H9 (cell line): ENCODE measurements around the gene TYK2. TPM values are rescaled to one million over a fixed set of nuclear protein-coding genes. Genes with fewer than 3 reads are reported as not detected.

ENCODE experiments used
- DNase-seq: peaks from one replicate; pipeline ENCODE4 v3.0.0-alpha.2; 2017
- H2AFZ ChIP-seq: one replicate; pipeline ENCODE4 v1.6.1; 2013; ENCODE audit warnings: mild to moderate bottlenecking, low read length, control low read depth, moderate library complexity
- H2AK5ac ChIP-seq: 2 replicates; pipeline ENCODE4 v1.6.1; 2013; ENCODE audit warnings: low read length, control low read depth, mixed read lengths; ENCODE audit not compliant: insufficient read length
- H2BK120ac ChIP-seq: one replicate; pipeline ENCODE4 v1.6.1; 2013; ENCODE audit warnings: low read depth, mild to moderate bottlenecking, low read length, control low read depth, inconsistent platforms; ENCODE audit not compliant: poor library complexity, severe bottlenecking
- H2BK12ac ChIP-seq: 2 replicates; pipeline ENCODE4 v1.6.1; 2013; ENCODE audit warnings: low read length, control low read depth, mixed read lengths, low read depth; ENCODE audit not compliant: insufficient read length
- H2BK15ac ChIP-seq: 2 replicates; pipeline ENCODE4 v1.6.1; 2013; ENCODE audit warnings: low read depth, low read length, control low read depth
- H2BK20ac ChIP-seq: one replicate; pipeline ENCODE4 v1.6.1; 2013; ENCODE audit warnings: low read depth, mild to moderate bottlenecking, low read length, control low read depth, inconsistent platforms; ENCODE audit not compliant: poor library complexity, severe bottlenecking
- H2BK5ac ChIP-seq: 2 replicates; pipeline ENCODE4 v1.6.1; 2013; ENCODE audit warnings: low read length, control low read depth, mixed read lengths; ENCODE audit not compliant: insufficient read length
- H3K14ac ChIP-seq: 2 replicates; pipeline ENCODE4 v1.6.1; 2013; ENCODE audit warnings: low read length, control low read depth; ENCODE audit not compliant: insufficient read depth
- H3K18ac ChIP-seq: 2 replicates; pipeline ENCODE4 v1.6.1; 2013; ENCODE audit warnings: low read depth, mild to moderate bottlenecking, mixed read lengths, low read length, control low read depth; ENCODE audit not compliant: insufficient read length
- H3K23ac ChIP-seq: 2 replicates; pipeline ENCODE4 v1.6.1; 2013; ENCODE audit warnings: low read length, control low read depth, mixed read lengths, low read depth; ENCODE audit not compliant: insufficient read length
- H3K23me2 ChIP-seq: 2 replicates; pipeline ENCODE4 v1.6.1; 2013; ENCODE audit warnings: low read depth, mild to moderate bottlenecking, mixed read lengths, low read length, control low read depth; ENCODE audit not compliant: insufficient read length, poor library complexity, severe bottlenecking
- H3K27ac ChIP-seq: 2 replicates; pipeline ENCODE4 v1.5.1; 2013; ENCODE audit warnings: low read length, control low read depth, mixed read lengths, low read depth; ENCODE audit not compliant: insufficient read length
- H3K27me3 ChIP-seq: 2 replicates; pipeline ENCODE4 v1.6.1; 2013; ENCODE audit warnings: low read length, control low read depth, inconsistent platforms; ENCODE audit not compliant: insufficient read depth
- H3K4ac ChIP-seq: 2 replicates; pipeline ENCODE4 v1.6.1; 2013; ENCODE audit warnings: low read depth, mild to moderate bottlenecking, control low read depth, inconsistent platforms, low read length, moderate library complexity
- H3K4me1 ChIP-seq: 2 replicates; pipeline ENCODE4 v1.6.1; 2013; ENCODE audit warnings: low read length, control low read depth, inconsistent platforms; ENCODE audit not compliant: insufficient read depth
- H3K4me2 ChIP-seq: 2 replicates; pipeline ENCODE4 v1.6.1; 2013; ENCODE audit warnings: low read length, control low read depth, mixed read lengths; ENCODE audit not compliant: insufficient read length, insufficient read depth
- H3K56ac ChIP-seq: 2 replicates; pipeline ENCODE4 v1.6.1; 2013; ENCODE audit warnings: low read depth, mild to moderate bottlenecking, mixed read lengths, low read length, control low read depth; ENCODE audit not compliant: insufficient read length
- H3K79me1 ChIP-seq: 2 replicates; pipeline ENCODE4 v1.6.1; 2013; ENCODE audit warnings: low read depth, mild to moderate bottlenecking, moderate library complexity, low read length, control low read depth, inconsistent platforms; ENCODE audit not compliant: insufficient read depth, poor library complexity, severe bottlenecking
- H3K79me2 ChIP-seq: 2 replicates; pipeline ENCODE4 v1.6.1; 2013; ENCODE audit warnings: low read length, control low read depth, inconsistent platforms; ENCODE audit not compliant: insufficient read depth
- H3K9ac ChIP-seq: 2 replicates; pipeline ENCODE4 v1.6.1; 2013; ENCODE audit warnings: low read length, control low read depth, mixed read lengths; ENCODE audit not compliant: insufficient read length; ENCODE audit errors: extremely low read depth
- H3K9me3 ChIP-seq: one replicate; pipeline ENCODE4 v1.6.1; 2013; ENCODE audit warnings: low read depth, low read length, inconsistent platforms; ENCODE audit not compliant: control insufficient read depth
- H3T11ph ChIP-seq: one replicate; pipeline ENCODE4 v1.6.1; 2013; ENCODE audit warnings: mild to moderate bottlenecking, low read length, control low read depth, inconsistent platforms
- H4K20me1 ChIP-seq: one replicate; pipeline ENCODE4 v1.6.1; 2013; ENCODE audit not compliant: control insufficient read depth, insufficient read length, insufficient read depth
- H4K5ac ChIP-seq: 2 replicates; pipeline ENCODE4 v1.6.1; 2013; ENCODE audit warnings: low read depth, mild to moderate bottlenecking, mixed read lengths, low read length, control low read depth; ENCODE audit not compliant: insufficient read length
- H4K8ac ChIP-seq: replicated peaks from 2 replicates; pipeline ENCODE4 v1.6.1; 2013; ENCODE audit warnings: low read length, control low read depth, mixed read lengths, low read depth; ENCODE audit not compliant: insufficient read length
- H4K91ac ChIP-seq: 2 replicates; pipeline ENCODE4 v1.6.1; 2013; ENCODE audit warnings: low read depth, mild to moderate bottlenecking, moderate library complexity, mixed read lengths, low read length, control low read depth; ENCODE audit not compliant: insufficient read length
- H3K27ac Mint-ChIP-seq, 3 experiments: 2 replicates in 2 of 3; 3 replicates in 1 of 3; pipeline ENCODE4 v1.8.0; 2020 to 2021; ENCODE audit warnings: mixed read lengths in 3 of 3, mild to moderate bottlenecking in 1 of 3, moderate library complexity in 1 of 3
- H3K27me3 Mint-ChIP-seq: 2 replicates; pipeline ENCODE4 v1.8.0; 2021; ENCODE audit warnings: low read depth, mild to moderate bottlenecking, moderate library complexity, mixed read lengths
- H3K36me3 Mint-ChIP-seq, 3 experiments: 2 replicates in 2 of 3; 3 replicates in 1 of 3; pipeline ENCODE4 v1.8.0; 2020 to 2021; ENCODE audit warnings: low read depth in 3 of 3, mixed read lengths in 3 of 3; ENCODE audit not compliant: insufficient read depth in 1 of 3
- H3K4me1 Mint-ChIP-seq, 2 experiments: 2 replicates each; pipeline ENCODE4 v1.8.0; 2020; ENCODE audit warnings: mixed read lengths in 2 of 2
- H3K4me3 Mint-ChIP-seq, 2 experiments: 2 replicates in 1 of 2; 3 replicates in 1 of 2; pipeline ENCODE4 v1.8.0; 2020 to 2021; ENCODE audit warnings: mild to moderate bottlenecking in 2 of 2, mixed read lengths in 2 of 2, moderate library complexity in 1 of 2
- H3K9me3 Mint-ChIP-seq, 2 experiments: 2 replicates in 1 of 2; 3 replicates in 1 of 2; pipeline ENCODE4 v1.8.0; 2020; ENCODE audit warnings: mild to moderate bottlenecking in 2 of 2, mixed read lengths in 2 of 2, moderate library complexity in 1 of 2
- total RNA-seq: library from RNA; stranded (reverse); gene quantifications from 2 replicates; pipeline ENCODE4 v1.2.1, GENCODE V29; 2021
- TF ChIP-seq, protein P1 (sequence below): fragments of 200-600 bp; sonication (generic); conservative IDR thresholded peaks from 3 replicates; pipeline ENCODE4 v1.8.0; 2021; ENCODE audit warnings: antibody characterized with exemption, mild to moderate bottlenecking

Gene TYK2
- total RNA-seq, 1 experiment from 2014 or later = 61.4 TPM

DNA sequence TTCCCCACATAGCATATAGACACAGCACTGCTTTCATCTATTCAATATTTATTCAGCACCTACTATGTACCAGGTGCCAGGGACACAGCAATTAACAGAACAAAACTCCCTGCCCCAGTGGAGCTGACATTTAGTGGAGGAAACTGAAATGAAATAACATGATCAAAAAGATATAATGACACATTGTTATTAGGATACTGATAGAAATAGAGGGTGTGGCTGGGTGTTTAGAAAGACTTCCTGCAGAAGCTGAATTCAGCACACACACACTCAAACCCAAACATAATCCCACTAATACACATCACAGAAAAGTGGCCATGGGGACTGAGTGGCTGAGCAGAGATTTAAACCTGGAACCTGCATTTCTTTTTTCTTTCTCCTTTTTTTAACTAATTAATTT is 26.7 kb upstream of the TYK2 start:
- Histone ChIP-seq H2BK20ac (no peak overlapping the region), H3K18ac (no peak overlapping the region), H2BK15ac (no peak overlapping the region), H3K14ac (no peak overlapping the region), H3K9ac (no peak overlapping the region), H4K91ac (no peak overlapping the region), H3K56ac (no peak overlapping the region), H2BK12ac (no peak overlapping the region), H4K8ac (no peak overlapping the region), H3K4me1 (no peaks in the 10 kb centered on the region; the same call in 1 of the 2 replicates), H2BK120ac (no peak overlapping the region), H3K27me3 (no peaks in the 10 kb centered on the region; the same call in 1 of the 2 replicates), H3K4ac (no peak overlapping the region), H2AK5ac (no peak overlapping the region), H4K20me1 (no peaks in the 10 kb centered on the region), H3K9me3 (no peaks in the 10 kb centered on the region), H3K23me2 (peaks cover 23% of the 10 kb centered on the region), H3K79me1 (peaks cover 5% of the 10 kb centered on the region), H3K23ac (no peak overlapping the region), H3K79me2 (peaks cover 10% of the 10 kb centered on the region; the same call in 1 of the 2 replicates), H3K27ac (no peak overlapping the region), H3K4me2 (no peak overlapping the region), H2AFZ (no peak overlapping the region), H3T11ph (no peak overlapping the region), H4K5ac (no peak overlapping the region), H2BK5ac (no peak overlapping the region)
- Mint-ChIP-seq H3K27me3 (peaks cover 66% of the 10 kb centered on the region), H3K9me3 (no peaks in the 10 kb centered on the region), H3K36me3 (peaks cover 0 to 7% (median 3%) of the 10 kb centered on the region in 3 experiments; a peak in 4 of 7 replicates), H3K27ac (no peak overlapping the region), H3K4me3 (no peak overlapping the region), H3K4me1 (peaks cover 9 to 12% of the 10 kb centered on the region in 2 experiments)
- no peak for DNase-seq
- TF ChIP-seq, protein P1, sequence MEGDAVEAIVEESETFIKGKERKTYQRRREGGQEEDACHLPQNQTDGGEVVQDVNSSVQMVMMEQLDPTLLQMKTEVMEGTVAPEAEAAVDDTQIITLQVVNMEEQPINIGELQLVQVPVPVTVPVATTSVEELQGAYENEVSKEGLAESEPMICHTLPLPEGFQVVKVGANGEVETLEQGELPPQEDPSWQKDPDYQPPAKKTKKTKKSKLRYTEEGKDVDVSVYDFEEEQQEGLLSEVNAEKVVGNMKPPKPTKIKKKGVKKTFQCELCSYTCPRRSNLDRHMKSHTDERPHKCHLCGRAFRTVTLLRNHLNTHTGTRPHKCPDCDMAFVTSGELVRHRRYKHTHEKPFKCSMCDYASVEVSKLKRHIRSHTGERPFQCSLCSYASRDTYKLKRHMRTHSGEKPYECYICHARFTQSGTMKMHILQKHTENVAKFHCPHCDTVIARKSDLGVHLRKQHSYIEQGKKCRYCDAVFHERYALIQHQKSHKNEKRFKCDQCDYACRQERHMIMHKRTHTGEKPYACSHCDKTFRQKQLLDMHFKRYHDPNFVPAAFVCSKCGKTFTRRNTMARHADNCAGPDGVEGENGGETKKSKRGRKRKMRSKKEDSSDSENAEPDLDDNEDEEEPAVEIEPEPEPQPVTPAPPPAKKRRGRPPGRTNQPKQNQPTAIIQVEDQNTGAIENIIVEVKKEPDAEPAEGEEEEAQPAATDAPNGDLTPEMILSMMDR = no peak
